GM19328 (cell line): ENCODE results near the gene TEF.

Experiments used
- ATAC-seq: cut with Tn5 transposase; IDR thresholded peaks from one replicate; pipeline ENCODE4 v1.9.1; 2021; ENCODE audit warnings: mild to moderate bottlenecking, moderate library complexity; ENCODE audit not compliant: unreplicated experiment

TEF gene

GRCh38 chr22:41353862-41354575 is 27.7 kb upstream of the TEF start:
- no peak for ATAC-seq

GRCh38 chr22:41354979-41355378 is 26.8 kb upstream of the TEF start:
- ATAC-seq: no peak

GRCh38 chr22:41355895-41356294 is 25.8 kb upstream of the TEF start:
- no peak for ATAC-seq

GRCh38 chr22:41356430-41357028 is 25.2 kb upstream of the TEF start:
- ATAC-seq: no peak

GRCh38 chr22:41357191-41357590 is 24.6 kb upstream of the TEF start:
- ATAC-seq: no peak

- ATAC-seq: no peak
Measured at GRCh38 chr22:41358927-41359326, 22.8 kb upstream of the TEF start.

- ATAC-seq: no peak
Measured at GRCh38 chr22:41359376-41359775, 22.4 kb upstream of the TEF start.

- ATAC-seq: no peak
Measured at GRCh38 chr22:41360126-41360525, 21.6 kb upstream of the TEF start.

- ATAC-seq: no peak
Measured at GRCh38 chr22:41361716-41362310, 19.9 kb upstream of the TEF start.

GRCh38 chr22:41362615-41363014 is 19.1 kb upstream of the TEF start:
- ATAC-seq: no peak

GRCh38 chr22:41364233-41364632 is 17.5 kb upstream of the TEF start:
- ATAC-seq: no peak

- ATAC-seq: no peak
Measured at GRCh38 chr22:41364955-41365354, 16.8 kb upstream of the TEF start.

GRCh38 chr22:41365425-41365824 is 16.3 kb upstream of the TEF start:
- no peak for ATAC-seq

GRCh38 chr22:41366323-41367029 is 15.3 kb upstream of the TEF start:
- ATAC-seq: no peak

GRCh38 chr22:41367039-41367679 is 14.6 kb upstream of the TEF start:
- ATAC-seq: no peak

- ATAC-seq: no peak
Measured at GRCh38 chr22:41367680-41368542, 13.8 kb upstream of the TEF start.

GRCh38 chr22:41368543-41369423 is 13.0 kb upstream of the TEF start:
- ATAC-seq: no peak

GRCh38 chr22:41369424-41369745 is 12.4 kb upstream of the TEF start:
- ATAC-seq: no peak

GRCh38 chr22:41369837-41370236 is 11.9 kb upstream of the TEF start:
- no peak for ATAC-seq

- no peak for ATAC-seq
Measured at GRCh38 chr22:41377846-41378245, 3.9 kb upstream of the TEF start.
